ENCODE measurements around the gene SERPINE1.

DNA sequence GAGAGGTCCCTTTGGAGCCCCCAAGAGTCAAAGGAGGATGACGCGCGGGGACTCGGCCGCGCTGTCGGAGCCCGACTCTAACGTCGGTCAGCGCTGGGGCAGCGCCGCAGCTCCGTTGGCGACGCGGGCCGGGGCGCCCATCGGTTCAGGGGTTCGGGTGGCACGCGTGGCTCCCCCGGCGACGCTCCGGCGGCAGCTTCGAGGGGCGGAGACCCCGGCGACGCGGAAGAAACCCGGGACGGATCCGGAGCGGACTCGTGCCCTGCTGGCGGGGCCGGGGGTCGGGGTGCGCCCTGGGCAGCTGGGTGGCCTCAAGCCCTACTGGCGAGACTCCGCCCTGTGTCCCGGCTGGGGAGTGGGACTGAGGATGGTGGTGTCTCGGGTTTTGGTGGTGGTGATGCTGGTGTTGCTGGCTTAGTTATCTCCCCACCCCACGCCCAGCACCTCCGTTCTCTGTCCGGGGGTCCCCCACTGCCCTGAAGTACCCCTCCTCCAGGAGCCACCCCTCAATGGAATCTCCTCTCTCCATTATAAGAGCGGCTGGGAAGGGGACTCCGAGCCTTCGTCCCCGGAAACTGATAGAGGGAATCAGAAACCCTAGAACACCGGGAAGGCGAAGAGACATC is 53.3 kb downstream of the SERPINE1 start, which contains the start of gene NAT16:
- TF ChIP-seq CTCF (IDR thresholded peaks at IDR 0.05; ENCODE audit: borderline replicate concordance, extremely low read depth, low read length, poor library complexity, severe bottlenecking) (no peak), EZH2 (IDR thresholded peaks at IDR 0.05; ENCODE audit: borderline replicate concordance, low read depth, low read length, severe bottlenecking) (no peak)
